GM23338 (cell line): Measurements from ENCODE around the gene MRPS7.

ENCODE experiments used
- CTCF ChIP-seq, 2 experiments: fragments of 200-600 bp in 1 of 2; sonication (generic) in 1 of 2; conservative IDR thresholded peaks; 2 replicates each; pipeline versions ENCODE4 v1.5.1 to v1.6.1; 2016 to 2017; ENCODE audit warnings: antibody characterized with exemption in 2 of 2, low read depth in 2 of 2, mild to moderate bottlenecking in 2 of 2, moderate library complexity in 1 of 2
- JUNB ChIP-seq: IDR thresholded peaks from one replicate; pipeline ENCODE4 v1.6.1; 2016; ENCODE audit warnings: antibody characterized with exemption; ENCODE audit not compliant: unreplicated experiment
- POLR2AphosphoS5 ChIP-seq: IDR thresholded peaks from 2 replicates; pipeline ENCODE4 v1.6.1; 2016; ENCODE audit warnings: antibody characterized with exemption, low read depth

DNA sequence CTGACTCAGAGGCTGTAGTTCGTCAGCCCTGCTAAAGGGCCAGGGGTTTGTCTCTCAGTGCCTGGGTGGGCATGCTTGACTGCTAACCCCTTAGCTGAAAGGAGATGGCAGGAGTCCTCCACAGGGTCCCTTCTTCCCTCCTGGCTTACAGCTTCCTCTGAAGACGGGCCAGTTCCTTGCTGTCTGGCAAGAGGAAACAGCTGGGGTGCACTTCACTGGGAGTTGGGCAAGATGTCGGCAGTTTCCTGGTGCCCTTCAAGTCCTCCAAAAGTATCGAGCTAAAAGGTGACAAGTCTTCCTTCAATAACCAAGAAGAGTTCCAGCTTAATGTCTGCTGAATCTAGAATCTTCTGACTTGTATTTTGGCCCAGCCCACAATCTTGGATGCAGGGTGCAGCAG is 32.8 kb upstream of the MRPS7 start:
- TF ChIP-seq POLR2AphosphoS5 = no peak
- no peak for TF ChIP-seq CTCF (conservative IDR thresholded peaks at IDR 0.05; ENCODE audit: low read depth in 2 of 2)
- no peak for TF ChIP-seq JUNB
